ENCODE data around the gene TSPAN3.
A peak's percentile ranks its signal among the peaks of the same experiment; 100 is the strongest.

The TSPAN3 gene

GRCh38 chr15:77032647-77033416 is 38.1 kb downstream of the TSPAN3 start:
- no peak for DNase-seq

DNA sequence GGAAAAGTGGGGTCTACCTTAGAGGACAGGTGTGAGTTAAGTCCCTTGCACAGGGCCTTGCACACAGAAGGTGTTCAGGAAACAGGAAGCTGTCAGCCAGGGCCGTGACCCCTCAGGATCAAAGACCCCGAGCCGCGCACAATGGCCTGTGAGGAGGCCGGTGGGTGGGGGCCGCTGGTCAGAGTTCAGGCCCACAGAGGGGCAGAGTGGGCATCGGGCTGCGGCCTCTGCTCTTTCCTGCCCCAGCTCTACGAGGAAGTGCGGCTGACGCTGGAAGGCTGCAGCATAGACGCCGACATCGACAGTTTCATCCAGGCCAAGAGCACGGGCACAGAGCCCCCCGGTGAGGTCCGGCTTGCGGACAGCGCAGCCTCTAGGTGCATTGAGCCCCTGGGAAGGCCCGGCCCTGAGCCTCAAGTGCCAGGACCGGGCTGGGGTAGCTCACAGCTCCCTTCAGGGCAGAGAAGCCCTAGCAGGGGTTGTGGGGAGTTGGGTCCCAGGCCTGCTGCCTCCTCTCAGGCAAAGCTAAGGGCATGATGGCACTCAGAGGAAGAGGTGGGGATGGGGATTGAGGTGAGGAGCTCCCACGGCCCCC is 38.8 kb downstream of the TSPAN3 start:
- no peak for DNase-seq

GRCh38 chr15:77031376-77032050 is 39.4 kb downstream of the TSPAN3 start:
- peak; percentile 27 to 63 for DNase-seq

GRCh38 chr15:77030928-77031375 is 40.0 kb downstream of the TSPAN3 start:
- no peak for DNase-seq

DNA sequence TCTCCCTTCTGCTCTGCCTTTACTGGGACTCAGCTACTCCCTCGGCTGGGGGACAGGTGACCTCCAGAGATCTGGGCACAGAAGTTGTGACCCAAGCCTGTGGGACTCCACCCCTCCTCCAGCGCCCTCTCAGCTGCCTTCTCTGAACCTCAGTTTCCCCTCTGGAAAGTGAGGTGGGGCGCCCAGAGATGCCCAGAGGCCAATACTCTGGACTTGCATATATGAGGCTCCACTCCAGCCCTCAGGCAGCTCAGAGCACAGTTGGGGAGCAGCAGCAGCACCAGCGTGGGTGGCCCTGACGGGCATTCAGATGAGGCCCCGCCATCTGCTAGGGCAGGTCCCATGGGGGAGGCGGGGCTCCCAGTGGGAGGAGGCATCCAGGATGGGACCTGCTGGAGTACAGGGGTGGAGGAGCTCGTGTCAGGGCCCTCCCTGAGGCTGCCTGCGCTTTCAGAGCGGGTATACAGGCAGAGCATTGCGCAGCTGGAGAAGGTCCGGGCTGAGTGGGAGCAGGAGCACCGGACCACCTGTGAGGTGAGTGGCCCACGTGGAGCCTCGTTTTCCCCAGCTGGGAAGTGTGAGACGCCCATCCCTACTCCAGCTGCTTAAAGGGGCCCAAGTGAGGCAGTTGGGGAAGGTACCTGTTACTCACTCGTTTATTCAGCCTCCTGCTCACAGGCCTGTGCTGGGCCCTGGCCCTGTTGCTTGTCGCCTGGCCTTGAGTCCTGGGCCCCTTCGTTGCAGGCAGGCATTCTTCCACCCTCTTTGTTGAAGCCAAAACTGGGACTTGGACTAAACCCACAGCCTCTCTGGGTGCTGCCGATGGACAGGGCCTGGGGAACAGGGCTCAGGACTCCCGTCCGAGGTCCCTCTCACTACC is 40.6 kb downstream of the TSPAN3 start:
- DNase-seq = no peak

- no peak for DNase-seq
Observed at GRCh38 chr15:77029166-77030047, 41.5 kb downstream of the TSPAN3 start.

- no peak for DNase-seq
Observed at GRCh38 chr15:77028451-77029165, 42.3 kb downstream of the TSPAN3 start.

DNA sequence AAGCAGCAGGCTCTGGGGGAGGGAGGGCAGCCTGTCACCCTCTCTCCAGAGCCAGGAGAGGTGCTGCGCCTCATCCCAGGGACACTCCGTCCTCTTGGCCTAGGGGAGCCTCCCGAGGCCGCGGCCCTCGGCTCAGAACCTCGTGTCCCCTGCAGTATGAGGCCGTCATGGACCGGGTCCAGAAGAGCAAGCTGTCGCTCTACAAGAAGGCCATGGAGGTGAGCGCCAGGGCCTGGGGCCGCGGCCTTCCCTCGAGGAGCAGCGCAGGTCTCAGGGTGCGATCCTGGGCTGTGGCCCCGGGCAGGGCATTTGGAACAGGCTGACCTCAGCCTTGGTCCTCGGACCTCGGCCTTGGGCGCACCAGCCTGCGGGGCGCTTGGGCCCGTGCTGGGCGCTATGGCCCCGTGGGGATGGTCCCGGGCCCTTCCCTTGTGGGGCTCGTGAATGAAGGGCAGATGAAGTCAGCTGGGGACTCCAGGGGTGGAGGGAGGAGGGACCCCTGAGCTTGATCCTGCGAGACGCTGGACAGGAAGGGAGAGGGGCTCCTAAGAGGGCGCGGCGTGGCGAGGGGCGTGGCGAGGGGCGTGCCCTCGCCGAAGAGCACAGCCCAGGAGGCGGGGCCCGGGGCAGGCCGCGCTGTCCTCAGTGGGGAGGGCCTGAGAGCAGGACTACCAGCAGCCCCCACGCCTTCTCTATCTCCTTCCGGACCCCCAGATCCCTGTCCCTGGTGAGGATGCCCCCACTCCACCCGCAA is 43.0 kb downstream of the TSPAN3 start:
- DNase-seq = no peak

DNA sequence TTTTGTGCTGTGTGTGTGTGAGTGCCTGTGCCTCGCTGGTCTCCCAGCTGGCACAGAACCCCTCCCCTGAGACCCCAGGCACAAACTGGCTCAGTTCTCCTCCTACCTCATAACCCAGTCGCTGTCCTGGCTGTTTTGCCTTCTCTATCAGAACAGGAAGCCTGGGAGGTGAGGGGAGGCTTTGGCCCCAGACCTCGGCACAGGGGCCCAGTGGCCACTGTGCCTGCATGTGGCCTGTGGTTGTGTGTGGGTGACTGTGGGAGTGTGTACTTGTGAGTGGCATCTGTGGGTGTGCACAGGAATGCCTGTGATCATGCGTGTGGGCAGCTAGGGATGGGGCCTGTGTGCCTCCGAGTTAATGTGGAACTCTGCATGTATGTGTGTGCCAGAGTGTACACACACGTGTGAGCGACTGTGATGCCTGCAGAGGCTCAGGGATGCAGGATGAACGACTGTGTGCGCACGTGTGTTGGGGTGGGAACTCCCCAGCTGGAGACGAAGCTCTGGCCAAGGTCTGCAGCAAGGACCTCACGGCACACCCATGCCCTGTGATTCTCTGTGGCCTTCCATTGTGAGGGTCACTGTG is 43.7 kb downstream of the TSPAN3 start:
- no peak for DNase-seq

- no peak for DNase-seq
Observed at GRCh38 chr15:77026501-77027110, 44.3 kb downstream of the TSPAN3 start.

GRCh38 chr15:77025941-77026411 is 44.9 kb downstream of the TSPAN3 start:
- DNase-seq = no peak

DNA sequence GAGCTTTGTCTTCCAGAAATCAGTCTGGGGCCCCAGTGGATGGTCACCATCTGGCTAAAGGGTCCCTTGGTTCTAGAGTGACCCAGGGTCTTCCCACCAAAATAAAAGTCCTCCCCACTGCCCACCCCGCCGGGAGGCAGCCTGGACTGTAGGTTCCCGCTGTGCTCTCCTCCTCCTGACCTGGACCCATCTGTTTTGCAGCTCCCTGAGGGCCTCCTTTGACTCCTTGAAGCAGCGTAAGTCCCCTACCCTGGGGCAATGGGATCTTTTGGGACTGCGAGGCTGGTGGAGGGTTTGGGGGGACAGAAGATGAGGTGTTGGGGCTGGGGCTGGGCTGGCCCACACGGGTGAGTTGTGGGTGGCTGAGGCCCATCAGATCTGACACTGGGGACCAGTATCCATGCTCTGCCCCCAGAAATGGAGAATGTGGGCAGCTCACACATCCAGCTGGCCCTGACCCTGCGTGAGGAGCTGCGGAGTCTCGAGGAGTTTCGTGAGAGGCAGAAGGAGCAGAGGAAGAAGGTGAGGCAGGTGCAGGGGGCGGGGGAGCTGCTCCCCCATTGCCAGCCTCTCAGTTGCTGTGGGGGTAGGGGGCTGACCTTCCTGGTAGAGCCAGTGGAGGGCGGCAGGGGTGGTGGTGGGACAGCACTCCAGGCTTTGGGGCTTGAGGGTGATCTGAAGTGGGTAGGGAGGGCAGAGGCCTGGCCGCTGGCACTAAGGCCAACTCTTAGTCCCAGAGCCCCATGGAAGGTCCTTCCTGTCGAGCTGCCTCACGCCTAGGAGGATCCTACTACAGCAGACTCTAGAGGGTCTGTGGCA is 45.6 kb downstream of the TSPAN3 start:
- no peak for DNase-seq

- DNase-seq = peak; percentile 32 to 59
Observed at GRCh38 chr15:77024273-77025082, 46.4 kb downstream of the TSPAN3 start.

GRCh38 chr15:77023576-77024272 is 47.2 kb downstream of the TSPAN3 start:
- DNase-seq = no peak

GRCh38 chr15:77022646-77023575 is 48.0 kb downstream of the TSPAN3 start:
- no peak for DNase-seq
